Activated CD8-positive, alpha-beta memory T cell treated with anti-CD3 and anti-CD28 coated beads, Interleukin-2, amount 50 U/mL, for 1 hour (primary cell): ENCODE data around the gene ABL1.

Source experiments
- DNase-seq: peaks from one replicate; pipeline ENCODE4 v3.0.0-alpha.2; 2020; ENCODE audit errors: extremely low read depth

Gene ABL1

DNA sequence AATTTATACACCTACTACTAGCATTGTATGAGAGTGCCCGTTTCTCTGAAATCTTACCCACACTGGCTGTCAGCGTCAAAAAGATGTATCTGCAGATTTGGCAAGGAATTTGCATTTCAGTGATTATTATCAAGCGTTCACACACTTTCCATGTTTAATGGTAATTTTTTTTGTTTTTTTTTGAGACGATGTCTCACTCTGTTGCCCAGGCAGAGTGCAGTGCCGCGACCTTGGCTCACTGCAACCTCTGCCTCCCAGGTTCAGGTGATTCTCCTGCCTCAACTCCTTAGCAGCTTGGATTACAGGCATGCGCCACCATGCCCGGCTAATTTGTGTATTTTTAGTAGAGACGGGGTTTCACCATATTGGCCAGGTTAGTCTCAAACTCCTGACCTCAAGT, 14.3 kb downstream of the ABL1 start:
- no peak for DNase-seq

DNA sequence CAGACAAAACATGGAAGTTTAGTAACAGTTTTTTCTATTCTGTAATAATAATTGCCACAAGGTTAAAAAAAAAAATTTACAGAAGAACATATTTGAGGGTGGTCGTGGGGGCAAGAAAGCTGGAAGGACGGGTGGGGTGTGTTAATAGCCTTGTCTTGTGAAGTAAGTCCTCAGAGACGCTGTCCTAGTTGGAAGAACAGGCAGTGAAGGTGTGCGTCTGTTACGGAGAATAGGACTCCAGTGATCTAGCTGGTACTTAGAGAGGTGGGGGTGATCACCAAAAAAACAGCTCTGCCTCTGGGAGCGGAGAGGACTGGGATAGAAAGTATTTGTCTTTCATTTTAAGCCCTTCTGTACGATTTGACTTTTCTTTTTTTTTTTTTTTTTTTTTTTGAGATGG, 17.7 kb downstream of the ABL1 start:
- no peak for DNase-seq

DNA sequence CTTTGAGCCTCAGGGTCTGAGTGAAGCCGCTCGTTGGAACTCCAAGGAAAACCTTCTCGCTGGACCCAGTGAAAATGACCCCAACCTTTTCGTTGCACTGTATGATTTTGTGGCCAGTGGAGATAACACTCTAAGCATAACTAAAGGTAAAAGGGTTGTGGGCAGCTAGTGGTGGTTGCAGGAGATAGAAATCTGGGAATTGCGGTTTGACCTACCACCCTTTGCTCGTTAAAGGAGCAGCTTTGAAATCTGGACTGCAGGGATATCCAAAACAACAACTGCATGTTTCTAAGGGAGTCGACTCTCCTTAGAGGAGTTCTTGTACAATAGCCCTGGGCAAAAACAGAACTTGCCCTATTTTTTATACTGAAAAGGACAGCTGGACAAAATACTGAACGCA, 19.0 kb downstream of the ABL1 start:
- no peak for DNase-seq

DNA sequence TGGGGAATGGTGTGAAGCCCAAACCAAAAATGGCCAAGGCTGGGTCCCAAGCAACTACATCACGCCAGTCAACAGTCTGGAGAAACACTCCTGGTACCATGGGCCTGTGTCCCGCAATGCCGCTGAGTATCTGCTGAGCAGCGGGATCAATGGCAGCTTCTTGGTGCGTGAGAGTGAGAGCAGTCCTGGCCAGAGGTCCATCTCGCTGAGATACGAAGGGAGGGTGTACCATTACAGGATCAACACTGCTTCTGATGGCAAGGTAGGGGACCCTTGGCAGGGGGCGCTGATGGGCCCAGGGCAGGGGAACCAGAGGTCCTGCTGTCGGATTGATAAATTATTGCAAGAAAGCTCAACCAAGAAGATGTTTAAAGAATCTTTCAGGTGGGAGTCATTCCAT, 19.8 kb downstream of the ABL1 start:
- no peak for DNase-seq

DNA sequence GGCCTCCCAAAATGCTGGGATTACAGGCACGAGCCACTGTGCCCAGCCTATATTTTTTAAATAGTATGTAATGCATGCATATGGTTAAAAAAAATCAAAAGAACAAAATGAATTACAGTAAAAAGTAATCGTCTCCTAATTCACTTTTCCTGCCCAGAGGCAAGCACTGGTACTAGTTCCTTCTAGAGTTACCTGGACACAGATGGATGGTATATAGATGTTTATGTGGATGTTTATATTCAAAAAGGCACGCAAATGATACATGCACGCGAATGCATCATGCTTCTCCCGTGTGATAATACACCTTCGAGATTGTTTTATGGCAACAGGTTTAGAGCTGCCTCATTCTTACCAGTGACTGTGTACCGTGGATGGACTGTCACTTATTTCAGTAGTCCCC, 21.4 kb downstream of the ABL1 start:
- DNase-seq, result no peak

DNA sequence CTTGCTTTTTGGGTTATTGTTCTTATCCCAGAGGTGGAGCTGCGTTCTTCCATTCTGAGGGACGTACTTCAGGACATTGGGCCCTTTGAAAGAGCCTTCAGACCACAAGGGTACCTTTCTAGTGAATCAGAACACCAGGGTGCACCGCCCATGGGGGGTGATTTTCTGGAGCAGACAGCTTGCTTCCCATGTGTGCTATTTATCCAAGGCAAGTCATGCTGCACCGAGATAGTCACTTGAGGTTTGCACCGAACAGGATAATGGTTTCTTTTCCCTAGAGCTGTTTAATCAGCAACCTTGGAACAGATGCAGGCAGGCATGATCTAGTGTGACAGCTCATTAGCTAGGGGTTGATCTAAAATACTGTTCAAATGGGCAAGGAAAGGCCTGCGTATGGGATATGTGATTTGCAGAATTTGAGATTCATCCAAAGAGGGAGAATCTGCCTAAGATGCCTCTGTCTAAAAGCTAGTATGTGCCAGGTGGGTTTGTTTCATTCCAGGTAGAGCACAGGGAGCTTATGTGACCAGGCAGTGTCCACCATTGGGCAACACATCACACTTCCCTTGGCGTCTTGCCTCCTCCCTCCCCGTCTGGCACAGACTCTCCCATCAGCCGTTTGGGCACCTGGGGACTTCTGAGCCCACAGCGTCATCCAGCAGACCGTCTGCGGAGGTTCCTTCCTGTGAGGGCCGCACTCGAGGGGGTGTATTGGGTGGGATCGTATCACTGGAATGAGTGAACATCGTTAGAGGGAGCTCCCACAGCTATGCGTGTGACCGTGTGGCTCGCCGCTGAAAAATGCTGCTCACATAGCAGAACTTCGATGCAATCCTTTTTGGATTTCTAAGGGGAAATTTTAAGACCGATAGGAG, 23.0 kb downstream of the ABL1 start:
- DNase-seq, result no peak

DNA sequence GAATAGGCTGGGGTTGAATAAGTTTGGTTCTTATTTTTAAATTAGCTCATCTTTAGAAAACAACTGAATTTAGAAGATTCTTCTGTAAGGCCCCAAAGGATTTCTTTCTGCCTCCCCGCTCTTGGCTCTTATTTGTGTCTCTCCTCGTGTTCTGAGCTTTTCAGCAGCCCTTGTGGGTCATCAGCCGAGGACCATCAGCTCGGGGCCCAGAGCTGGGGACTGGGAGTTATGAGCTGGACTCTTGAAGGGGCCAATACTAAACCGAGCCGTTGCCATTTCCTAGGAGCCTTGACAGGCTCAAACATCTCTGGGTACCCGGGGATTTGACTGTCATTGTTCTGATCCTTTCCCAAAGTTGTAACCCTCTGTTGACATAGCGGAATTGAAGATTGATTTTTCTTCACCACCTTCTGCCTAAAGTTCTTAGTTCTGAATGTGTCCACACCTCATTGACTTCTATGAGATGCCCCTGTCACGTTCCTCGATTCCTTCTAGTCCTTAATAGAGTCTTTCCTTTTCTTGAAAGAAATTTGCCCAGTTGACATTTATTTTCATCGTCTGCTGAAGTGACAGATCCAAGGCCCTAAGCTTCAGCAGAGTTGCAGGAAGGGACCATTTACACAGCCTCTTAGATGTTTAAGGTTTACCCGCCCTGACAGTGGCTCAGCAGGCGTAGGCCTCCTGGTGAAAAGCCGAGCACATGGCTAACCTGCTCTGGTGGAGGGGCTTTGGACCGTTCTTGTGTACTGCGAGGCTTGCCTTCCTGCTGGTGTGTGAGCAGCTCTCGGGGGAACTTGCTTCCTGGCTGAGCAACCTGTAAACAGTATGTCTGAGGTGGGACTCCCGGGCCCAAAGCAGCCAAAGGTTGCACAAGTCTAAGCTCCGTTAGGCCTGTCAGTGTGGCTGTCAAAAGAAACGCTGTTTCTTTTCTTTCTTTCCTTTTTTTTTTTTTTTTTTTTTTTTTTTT, 24.0 kb downstream of the ABL1 start:
- no peak for DNase-seq

DNA sequence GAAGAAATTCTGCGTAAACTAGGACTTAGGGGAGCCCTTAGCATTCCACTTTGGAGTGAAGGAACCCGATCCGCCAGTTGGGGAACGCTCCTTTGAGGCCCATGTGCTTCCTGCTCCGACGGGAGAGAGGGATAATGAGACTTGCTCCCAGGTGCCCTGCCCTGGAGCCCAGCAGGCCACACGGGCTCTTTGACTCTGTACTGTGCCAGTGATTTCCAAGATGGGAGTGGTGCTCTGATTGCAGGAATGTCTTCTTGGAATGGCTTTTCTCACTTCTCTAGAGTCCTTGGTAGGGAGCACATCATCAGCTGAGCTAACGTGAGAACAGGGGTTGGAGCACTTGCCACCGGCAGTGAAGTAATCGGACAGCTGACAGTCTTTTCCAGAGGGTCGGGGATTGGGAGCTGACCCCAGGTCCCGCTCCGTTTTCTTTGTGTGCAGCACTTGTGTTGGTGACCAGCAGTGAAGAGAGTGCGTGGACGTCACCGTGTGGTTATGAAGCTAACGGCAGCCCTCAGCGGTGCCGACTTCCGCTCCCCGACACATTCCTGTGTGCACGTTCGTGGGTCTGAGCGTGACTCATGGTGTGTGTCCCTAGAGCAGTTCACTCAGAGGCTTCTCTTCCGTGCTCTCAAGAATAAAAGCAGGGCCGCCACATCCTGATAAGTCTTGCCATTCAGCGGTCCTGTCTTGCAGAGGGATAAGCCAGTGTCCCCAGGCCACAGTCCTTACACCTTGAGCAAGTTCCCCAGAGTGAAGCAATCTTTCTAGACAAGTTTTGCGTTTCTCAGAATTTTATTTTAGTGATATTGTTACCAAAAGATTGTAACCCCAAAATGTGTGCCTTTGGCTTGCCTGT, 25.6 kb downstream of the ABL1 start:
- DNase-seq, result no peak

DNA sequence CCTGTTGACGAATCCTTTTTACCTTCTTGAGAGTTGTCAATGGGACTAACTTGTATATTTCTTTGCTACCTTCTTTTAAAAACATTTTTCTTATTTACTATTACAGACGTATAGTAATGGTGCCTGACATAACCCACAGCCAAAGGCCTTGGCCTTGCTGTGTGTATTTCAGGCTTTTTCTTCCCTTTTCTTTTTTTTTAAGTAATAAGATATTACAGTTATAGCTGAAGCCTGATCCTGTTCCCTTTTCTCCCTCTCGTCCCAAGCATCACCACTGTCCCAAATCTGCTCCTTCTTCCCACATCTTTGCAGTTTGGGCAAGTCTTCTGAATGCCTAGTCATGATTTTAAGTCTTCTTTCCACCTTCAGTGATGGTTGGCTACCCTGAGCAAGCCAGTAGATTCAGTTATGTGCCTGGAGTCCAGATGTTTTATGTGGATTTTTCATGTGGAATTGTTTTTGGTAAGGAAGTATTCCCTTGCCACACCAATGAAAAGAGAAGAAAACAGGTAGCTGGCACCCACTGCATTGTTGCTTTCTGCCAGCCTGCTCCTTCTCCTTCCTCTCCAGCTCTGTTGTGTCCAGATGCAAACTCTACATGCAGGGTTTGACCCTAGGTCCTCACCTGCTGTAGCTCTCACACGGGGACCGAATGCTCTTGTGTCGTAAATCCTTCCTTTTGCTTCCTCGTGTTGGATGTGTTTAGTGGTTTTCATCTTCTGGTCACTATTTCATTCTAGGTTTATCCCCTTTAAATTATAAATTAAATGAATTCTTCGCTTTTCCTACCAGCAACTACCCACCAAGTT, 26.5 kb downstream of the ABL1 start:
- DNase-seq, result no peak

DNA sequence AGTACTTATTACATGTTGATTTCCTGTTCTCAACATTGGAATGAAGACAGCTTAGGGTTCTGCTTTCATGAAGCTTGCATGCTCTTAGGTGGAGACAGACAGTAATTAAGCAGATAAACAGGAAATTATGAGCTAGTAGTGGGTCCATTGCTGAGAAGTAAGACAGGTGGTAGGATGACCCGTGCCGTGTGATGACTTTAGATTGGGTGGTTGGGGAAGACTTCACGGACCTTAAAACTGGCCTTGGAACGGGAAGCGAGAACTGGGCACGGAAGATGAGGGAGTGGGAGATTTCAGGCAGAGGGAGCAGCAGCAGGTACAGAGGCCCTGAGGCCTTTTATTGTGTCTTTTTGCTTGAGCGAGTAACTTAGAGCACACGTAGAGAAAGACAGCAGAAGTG, 27.2 kb downstream of the ABL1 start:
- DNase-seq, result no peak

DNA sequence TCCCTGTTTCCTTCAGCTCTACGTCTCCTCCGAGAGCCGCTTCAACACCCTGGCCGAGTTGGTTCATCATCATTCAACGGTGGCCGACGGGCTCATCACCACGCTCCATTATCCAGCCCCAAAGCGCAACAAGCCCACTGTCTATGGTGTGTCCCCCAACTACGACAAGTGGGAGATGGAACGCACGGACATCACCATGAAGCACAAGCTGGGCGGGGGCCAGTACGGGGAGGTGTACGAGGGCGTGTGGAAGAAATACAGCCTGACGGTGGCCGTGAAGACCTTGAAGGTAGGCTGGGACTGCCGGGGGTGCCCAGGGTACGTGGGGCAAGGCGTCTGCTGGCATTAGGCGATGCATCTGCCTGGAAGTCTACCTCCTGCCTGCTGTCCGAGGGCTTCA, 27.7 kb downstream of the ABL1 start:
- no peak for DNase-seq

DNA sequence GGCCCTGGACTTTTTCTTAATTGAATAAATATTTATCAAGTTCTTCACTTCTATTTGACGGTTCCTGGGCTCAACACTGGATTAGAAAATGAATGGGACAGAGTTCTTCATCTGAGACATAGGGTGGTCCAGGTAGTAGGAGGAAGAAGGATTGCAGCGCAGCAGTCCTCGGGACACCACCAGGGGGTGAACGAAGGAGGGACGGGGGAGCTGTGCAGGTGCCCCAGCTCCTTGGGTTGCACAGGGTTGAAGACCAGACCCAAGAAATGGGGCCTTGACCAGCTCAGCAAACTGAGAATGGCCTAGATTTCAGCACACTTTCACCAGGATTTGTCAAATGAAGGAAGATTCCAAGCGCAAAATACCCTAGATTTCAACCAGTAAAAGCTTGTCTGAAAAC, 29.5 kb downstream of the ABL1 start:
- DNase-seq, result no peak

DNA sequence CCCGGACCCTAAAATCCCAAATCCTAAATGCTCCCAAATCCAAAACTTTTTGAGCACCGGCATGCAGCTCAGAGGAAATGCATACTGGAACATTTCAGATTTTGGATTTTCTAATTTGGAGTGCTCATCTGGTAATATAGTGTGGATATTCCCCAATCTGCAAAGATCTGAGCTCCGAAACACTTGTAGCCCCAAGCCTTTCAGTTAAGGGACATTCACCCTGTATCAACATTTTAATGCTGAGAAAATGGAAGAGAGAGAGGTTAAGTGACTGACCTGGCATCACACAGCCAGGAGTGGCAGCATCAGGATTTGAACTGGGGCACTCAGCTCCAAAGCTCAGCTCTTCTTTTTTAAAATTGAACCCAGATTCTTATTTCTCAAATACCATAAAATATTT, 30.9 kb downstream of the ABL1 start:
- DNase-seq, result no peak

DNA sequence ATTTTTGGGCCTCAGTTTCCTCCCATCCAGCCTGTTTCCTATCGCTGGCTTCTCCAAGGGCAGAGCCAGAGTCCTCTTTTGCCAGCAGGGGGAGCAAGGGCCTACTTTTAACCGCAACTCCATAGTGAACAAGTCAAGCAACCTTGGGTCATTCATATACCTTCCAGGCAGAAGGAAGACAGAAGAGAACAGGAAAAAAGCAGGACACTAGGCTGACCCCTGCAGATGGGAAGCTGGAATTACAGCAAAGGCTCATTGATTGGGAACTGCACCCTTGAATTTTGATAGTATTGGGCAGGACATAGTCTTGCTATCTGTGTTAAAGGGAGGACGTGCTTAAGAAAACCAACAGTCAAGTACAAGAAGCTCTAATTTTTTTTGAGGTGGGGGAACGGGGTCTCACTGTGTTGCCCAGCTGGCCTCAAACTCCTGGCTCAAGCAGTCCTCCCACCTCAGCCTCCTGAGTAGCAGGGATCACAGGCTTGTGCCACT, 31.5 kb downstream of the ABL1 start:
- DNase-seq, result no peak

DNA sequence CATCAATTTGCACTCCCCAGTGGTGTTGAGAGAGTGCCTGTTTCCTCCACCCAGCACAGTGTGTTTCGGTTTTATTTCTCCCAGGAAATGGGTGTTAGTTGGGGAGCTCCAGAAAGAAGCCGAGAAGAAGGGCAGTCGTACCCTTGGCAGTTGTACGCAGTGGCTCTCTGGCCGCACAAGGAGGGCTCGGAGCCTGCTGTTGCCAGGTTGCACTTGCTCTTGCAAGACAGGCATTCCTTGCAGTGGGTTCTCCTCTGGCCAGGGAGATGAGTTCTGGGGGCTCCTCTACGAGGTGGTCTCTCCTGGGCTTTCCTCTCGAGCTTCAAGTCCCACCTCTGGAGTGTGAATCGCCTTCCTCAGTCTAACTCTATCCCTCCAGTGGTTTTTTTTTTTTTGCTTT, 32.5 kb downstream of the ABL1 start:
- no peak for DNase-seq

DNA sequence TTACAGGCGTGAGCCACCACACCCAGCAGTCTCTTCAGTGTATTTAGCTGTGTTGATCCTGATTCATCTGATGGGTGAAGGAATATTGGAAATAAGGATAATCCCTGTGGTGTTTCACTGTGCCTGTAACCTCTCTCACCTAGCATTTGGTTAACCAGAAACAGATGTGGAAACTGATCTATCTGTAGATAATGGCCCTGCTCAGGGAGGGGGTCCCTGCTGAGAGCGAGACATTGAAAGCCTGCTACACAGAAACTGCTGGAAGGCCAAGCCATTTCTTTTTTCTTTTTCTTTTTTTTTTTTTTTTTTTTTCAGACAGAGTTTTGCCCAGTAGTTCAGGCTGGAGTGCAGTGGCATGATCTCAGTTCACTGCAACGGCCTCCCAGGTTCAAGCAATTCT, 33.2 kb downstream of the ABL1 start:
- DNase-seq, result no peak

DNA sequence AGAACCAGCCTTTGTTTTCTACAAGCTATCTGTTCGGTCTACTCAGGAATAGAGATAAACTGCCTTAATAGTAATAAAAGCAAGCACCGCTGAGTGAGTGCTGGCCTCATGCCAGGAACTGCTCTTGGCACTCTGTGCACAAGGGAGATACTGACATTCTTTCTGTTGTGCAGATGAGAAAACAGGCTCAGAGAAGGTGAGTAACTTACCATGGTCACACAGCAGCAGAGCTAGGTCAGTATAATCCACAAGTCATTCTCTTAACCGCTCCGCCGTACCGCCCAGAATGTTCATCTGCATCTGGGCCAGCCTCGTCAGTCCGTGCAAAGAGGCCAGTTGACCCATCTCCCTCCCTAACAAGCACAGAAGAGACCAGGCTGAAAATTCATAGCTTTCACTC, 34.2 kb downstream of the ABL1 start:
- DNase-seq, result no peak

DNA sequence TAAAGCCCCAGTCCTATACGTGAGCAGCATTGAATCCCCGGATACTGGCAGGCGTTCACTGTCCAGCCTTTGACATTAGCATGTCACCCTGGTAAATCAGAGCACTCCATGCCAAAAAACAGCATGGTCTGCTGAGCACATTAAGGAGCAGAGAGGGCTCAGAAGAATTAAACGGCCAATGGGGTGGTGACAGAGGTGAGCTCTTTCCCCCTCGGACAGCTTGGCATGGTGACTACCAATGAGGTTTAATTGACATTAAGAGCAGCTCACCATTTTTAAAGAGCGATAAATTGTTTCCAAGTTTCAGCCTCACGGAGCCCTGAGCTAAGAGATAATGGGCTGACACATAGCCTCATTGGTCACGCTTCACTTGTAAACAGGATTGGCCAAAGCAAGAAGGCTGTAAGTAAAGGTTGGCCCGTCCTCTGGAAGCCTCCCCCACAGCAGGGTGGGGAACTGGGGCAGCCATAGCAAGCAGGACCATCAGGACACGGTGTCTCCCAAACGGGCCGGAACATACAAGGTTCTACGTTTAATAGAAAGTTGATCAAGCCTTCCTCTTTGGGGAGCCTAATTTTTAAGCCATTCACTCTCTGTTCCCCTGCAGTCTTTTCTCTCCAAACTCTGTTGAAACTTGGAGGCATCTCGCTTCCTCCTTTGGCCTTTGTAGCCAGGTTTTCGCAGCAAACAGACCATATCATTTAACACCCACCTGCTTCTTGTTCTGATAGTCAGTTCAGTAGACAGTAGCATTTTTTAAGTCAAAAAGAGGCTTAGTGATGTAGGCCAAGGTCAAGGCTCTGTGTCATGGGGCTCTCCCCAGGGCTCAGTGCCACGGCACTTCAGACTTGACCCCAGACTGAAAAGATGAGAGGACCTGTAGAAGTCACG, 35.7 kb downstream of the ABL1 start:
- DNase-seq, result no peak

DNA sequence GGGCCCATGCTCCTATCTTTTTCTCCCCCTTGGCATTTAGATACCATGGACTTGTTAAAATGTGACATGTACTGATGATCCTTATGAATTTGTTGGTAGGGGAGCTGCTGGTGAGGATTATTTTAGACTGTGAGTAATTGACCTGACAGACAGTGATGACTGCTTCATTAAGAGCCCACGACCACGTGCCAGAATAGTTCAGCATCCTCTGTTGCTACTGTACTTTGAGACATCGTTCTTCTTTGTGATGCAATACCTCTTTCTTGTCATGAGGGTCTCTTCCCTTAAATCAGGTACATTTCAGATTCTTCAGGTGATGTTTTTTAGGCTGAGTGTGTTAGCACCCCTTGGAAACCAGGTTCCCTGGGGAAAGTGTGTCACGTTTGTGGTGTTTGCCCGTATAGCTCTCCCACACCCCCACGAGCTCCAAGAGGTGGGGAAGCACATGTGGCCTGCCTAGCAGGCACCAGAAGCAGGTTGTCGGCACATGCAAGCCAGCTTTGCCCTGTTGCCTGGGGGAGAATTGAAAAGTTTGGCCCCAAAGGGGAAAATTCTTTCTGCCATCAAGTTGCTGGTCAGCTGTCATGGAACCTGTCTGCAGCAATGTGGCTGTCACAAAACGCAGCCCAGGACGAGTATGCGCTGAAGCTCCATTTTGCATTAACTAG, 36.5 kb downstream of the ABL1 start:
- no peak for DNase-seq
